ENCODE data around the gene STARD8. TPM values are rescaled to one million over a fixed set of nuclear protein-coding genes. Genes with fewer than 3 reads are reported as not detected.

Gene STARD8
- total and polyA plus RNA-seq, 2 donors (not counting 3 experiments of a cell fraction or from before 2014, with no cell fraction given), result 6.8 to 14.8 TPM

- no peaks in the 10 kb centered on the region for H4K20me1 ChIP-seq (replicated peaks; ENCODE audit: control insufficient read depth, extremely low read depth, insufficient read depth, low read length)
- H3K4me1 ChIP-seq (ENCODE audit: control insufficient read depth, extremely low read depth, insufficient read depth, low read length), result peaks cover 69% of the 10 kb centered on the region
- peak overlapping the region; percentile 38 for H3K4me2 ChIP-seq (ENCODE audit: insufficient read depth, low read length)
- dilution Hi-C loops (cut with MboI; ENCODE audit: extremely low pct_ligation_motif_present, low sequenced_read_pairs), result no loop called here
- H3K9me1 ChIP-seq (replicated peaks; ENCODE audit: control insufficient read depth, extremely low read depth, insufficient read depth, low read length), result no peaks in the 10 kb centered on the region
- CTCF ChIA-PET, result interaction anchor here (1.0 to 1.1 kb wide), 2 partner anchors 11 to 13 kb away, joined by 3 to 7 read pairs; no protein-coding TSS in a partner anchor
- peak overlapping the region; percentile 61 for H3K27ac ChIP-seq (ENCODE audit: insufficient read depth, low read depth, low read length)
- POLR2A ChIA-PET, result no interaction called here
- H3K36me3 ChIP-seq (ENCODE audit: control insufficient read depth in 2 of 2, extremely low read depth in 1 of 2, insufficient read depth in 2 of 2, low read length in 2 of 2), result no peaks in the 10 kb centered on the region
- intact Hi-C loops (cut with micrococcal nuclease), result no loop called here
- DNase-seq (ENCODE audit: low read depth, low spot score) (peak; percentile 53), FAIRE-seq (peak; percentile 83)
- H3K79me2 ChIP-seq (ENCODE audit: control insufficient read depth, insufficient read depth, low read length), result peaks cover 60% of the 10 kb centered on the region
- BruUV-seq (replicated peaks), result no TSS peak
- H3K9ac ChIP-seq (replicated peaks; ENCODE audit: extremely low read depth, insufficient read depth, low read length), result peak overlapping the region; percentile 56
- H3K27me3 ChIP-seq (ENCODE audit: control insufficient read depth in 2 of 2, insufficient read depth in 2 of 2, low read length in 2 of 2), result no peaks in the 10 kb centered on the region
- no peaks in the 10 kb centered on the region for H3K9me3 ChIP-seq (replicated peaks; ENCODE audit: control insufficient read depth, insufficient read depth, low read length)
- TF ChIP-seq GATA2 (IDR thresholded peaks at IDR 0.05; ENCODE audit: insufficient read depth, insufficient read length, low read depth, low read length) (peak; percentile 62), CTCF (IDR thresholded peaks at IDR 0.05; ENCODE audit: extremely low read depth in 1 of 2, insufficient read depth in 1 of 2, low read depth in 1 of 2, low read length in 2 of 2) (no peak), JUN (IDR thresholded peaks at IDR 0.05; ENCODE audit: borderline replicate concordance, insufficient read depth, insufficient read length, low read depth) (no peak)
- H2AFZ ChIP-seq (ENCODE audit: low read depth, low read length), result no peak overlapping the region
- no peak overlapping the region for H3K4me3 ChIP-seq (replicated peaks in 1 of 3; ENCODE audit: insufficient read depth in 1 of 3, low read depth in 1 of 3, low read length in 3 of 3)
Observed at GRCh38 chrX:68697465-68698125, 50.1 kb downstream of the STARD8 start.

- Histone ChIP-seq H3K36me3 (ENCODE audit: control insufficient read depth in 2 of 2, extremely low read depth in 1 of 2, insufficient read depth in 2 of 2, low read length in 2 of 2) (no peaks in the 10 kb centered on the region), H2AFZ (ENCODE audit: low read depth, low read length) (no peak overlapping the region), H3K4me1 (ENCODE audit: control insufficient read depth, extremely low read depth, insufficient read depth, low read length) (peaks cover 73% of the 10 kb centered on the region), H4K20me1 (replicated peaks; ENCODE audit: control insufficient read depth, extremely low read depth, insufficient read depth, low read length) (no peaks in the 10 kb centered on the region), H3K27ac (ENCODE audit: insufficient read depth, low read depth, low read length) (peak overlapping the region; percentile 93), H3K4me2 (ENCODE audit: insufficient read depth, low read length) (no peak overlapping the region), H3K9ac (replicated peaks; ENCODE audit: extremely low read depth, insufficient read depth, low read length) (no peak overlapping the region), H3K9me3 (replicated peaks; ENCODE audit: control insufficient read depth, insufficient read depth, low read length) (no peaks in the 10 kb centered on the region), H3K4me3 (replicated peaks in 1 of 3; ENCODE audit: insufficient read depth in 1 of 3, low read depth in 1 of 3, low read length in 3 of 3) (no peak overlapping the region), H3K27me3 (ENCODE audit: control insufficient read depth in 2 of 2, insufficient read depth in 2 of 2, low read length in 2 of 2) (no peaks in the 10 kb centered on the region), H3K79me2 (ENCODE audit: control insufficient read depth, insufficient read depth, low read length) (peaks cover 69% of the 10 kb centered on the region), H3K9me1 (replicated peaks; ENCODE audit: control insufficient read depth, extremely low read depth, insufficient read depth, low read length) (no peaks in the 10 kb centered on the region)
- no TSS peak for BruUV-seq (replicated peaks)
- FAIRE-seq, result no peak
- no peak for TF ChIP-seq MAX (IDR thresholded peaks at IDR 0.05; ENCODE audit: insufficient read depth, insufficient read length)
- no peak for TF ChIP-seq GATA2 (IDR thresholded peaks at IDR 0.05; ENCODE audit: insufficient read depth, insufficient read length, low read depth, low read length)
- no peak for TF ChIP-seq JUN (IDR thresholded peaks at IDR 0.05; ENCODE audit: borderline replicate concordance, insufficient read depth, insufficient read length, low read depth)
- TF ChIP-seq FOS (IDR thresholded peaks at IDR 0.05; ENCODE audit: borderline replicate concordance, insufficient read depth, low read length), result no peak
- TF ChIP-seq MYC (IDR thresholded peaks at IDR 0.05; ENCODE audit: low read depth, low read length), result no peak
- TF ChIP-seq CTCF (IDR thresholded peaks at IDR 0.05; ENCODE audit: extremely low read depth in 1 of 2, insufficient read depth in 1 of 2, low read depth in 1 of 2, low read length in 2 of 2), result no peak
- no peak for TF ChIP-seq EZH2 (IDR thresholded peaks at IDR 0.05; ENCODE audit: borderline replicate concordance, low read depth, low read length, severe bottlenecking)
- TF ChIP-seq POLR2AphosphoS5 (IDR thresholded peaks at IDR 0.05; ENCODE audit: insufficient read depth, low read depth, low read length), result no peak
- no peak for TF ChIP-seq POLR2A (IDR thresholded peaks at IDR 0.05; ENCODE audit: low read depth, low read length)
- intact Hi-C loops (cut with micrococcal nuclease) (no loop called here), dilution Hi-C loops (cut with MboI; ENCODE audit: extremely low pct_ligation_motif_present, low sequenced_read_pairs) (no loop called here)
- ChIA-PET CTCF (interaction anchor here (1.0 kb wide), 1 partner anchor 12 kb away, joined by 3 read pairs; no protein-coding TSS in a partner anchor), POLR2A (no interaction called here)
- DNase-seq (ENCODE audit: low read depth, low spot score), result no peak
Observed at GRCh38 chrX:68698942-68699341, 51.5 kb downstream of the STARD8 start.
